Measurements from ENCODE around the gene PPM1K.

PPM1K gene

DNA sequence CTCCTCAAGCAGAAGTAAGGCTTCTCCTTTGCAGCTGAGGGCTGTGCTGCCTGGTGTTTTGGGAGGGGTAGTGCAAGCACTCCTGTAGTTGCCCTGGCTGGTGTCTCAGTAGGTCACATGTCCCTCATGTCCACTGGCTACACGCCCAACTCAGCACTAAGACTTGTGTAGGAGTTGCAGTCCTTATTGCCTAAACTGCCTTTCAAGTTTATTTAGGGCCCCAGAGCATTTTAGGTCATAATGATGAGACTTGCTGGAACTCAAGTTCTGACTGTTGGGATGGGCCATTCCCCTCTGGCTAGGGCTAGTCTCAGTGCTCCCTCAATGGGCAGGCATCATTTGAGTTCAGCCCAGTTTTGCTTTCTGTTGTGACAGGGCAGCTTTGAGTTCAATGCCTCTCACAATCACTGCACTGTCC is 44.1 kb downstream of the PPM1K start:
- Histone ChIP-seq H3K9me3 (ENCODE audit: insufficient read depth, low read length) (no peaks in the 10 kb centered on the region), H3K27me3 (ENCODE audit: low read length) (no peaks in the 10 kb centered on the region), H3K27ac (ENCODE audit: low read depth, low read length) (no peak overlapping the region)

DNA sequence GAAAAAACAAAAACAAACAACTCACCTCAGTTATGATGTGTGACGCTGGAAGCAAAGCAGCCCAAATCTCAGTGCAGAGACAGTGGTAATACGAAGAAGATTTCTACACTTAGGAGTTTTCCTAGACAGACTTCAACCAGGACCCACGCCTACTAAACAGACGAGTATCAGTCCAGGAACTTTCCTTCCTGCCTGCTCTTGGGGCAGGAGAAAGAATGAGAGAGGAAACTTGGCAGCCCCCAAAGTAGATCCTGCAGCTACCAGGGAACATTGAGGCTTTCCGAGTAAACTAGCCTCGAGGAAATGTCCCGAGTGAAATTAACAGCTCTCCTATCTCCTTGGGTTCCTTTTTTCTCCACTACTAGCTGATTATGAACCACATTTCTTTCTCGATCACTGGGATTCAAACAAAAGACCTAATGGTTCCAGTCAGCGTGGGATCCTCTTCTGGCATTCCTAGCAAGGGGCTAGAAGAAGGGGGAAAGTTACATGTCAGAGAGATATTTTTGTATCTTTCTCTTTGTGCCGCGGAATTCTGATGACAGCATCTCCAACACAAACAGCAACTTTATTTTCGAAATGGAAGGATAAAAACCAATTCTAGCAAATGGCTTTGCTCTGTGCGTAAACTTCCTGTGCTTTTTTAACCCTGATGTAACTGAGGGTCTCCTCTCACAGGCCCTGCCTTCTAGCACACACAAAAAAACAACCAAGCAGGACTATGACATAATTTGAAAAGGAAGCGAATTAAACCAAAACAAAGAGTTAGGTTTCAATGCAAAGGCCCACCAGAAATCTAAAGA is 53.2 kb downstream of the PPM1K start:
- no peaks in the 10 kb centered on the region for H3K9me2 ChIP-seq (replicated peaks; ENCODE audit: insufficient read depth, low read length)
- H3K27me3 ChIP-seq (ENCODE audit: low read length), result no peaks in the 10 kb centered on the region
- no peak overlapping the region for H2AFZ ChIP-seq (ENCODE audit: low read depth, low read length, severe bottlenecking)
- H4K20me1 ChIP-seq (ENCODE audit: low read depth, low read length), result no peaks in the 10 kb centered on the region
- H3K36me3 ChIP-seq (ENCODE audit: low read length), result no peaks in the 10 kb centered on the region
- no peaks in the 10 kb centered on the region for H3K79me2 ChIP-seq (ENCODE audit: insufficient read depth, low read length)
- H3K9ac ChIP-seq (ENCODE audit: low read length), result no peak overlapping the region
- H3K27ac ChIP-seq (ENCODE audit: low read depth, low read length), result no peak overlapping the region
- H3F3A ChIP-seq (ENCODE audit: insufficient read depth), result no peaks in the 10 kb centered on the region
- no peak overlapping the region for H3K4me2 ChIP-seq (ENCODE audit: low read depth, low read length, poor library complexity, severe bottlenecking)
- TF ChIP-seq, protein P1, sequence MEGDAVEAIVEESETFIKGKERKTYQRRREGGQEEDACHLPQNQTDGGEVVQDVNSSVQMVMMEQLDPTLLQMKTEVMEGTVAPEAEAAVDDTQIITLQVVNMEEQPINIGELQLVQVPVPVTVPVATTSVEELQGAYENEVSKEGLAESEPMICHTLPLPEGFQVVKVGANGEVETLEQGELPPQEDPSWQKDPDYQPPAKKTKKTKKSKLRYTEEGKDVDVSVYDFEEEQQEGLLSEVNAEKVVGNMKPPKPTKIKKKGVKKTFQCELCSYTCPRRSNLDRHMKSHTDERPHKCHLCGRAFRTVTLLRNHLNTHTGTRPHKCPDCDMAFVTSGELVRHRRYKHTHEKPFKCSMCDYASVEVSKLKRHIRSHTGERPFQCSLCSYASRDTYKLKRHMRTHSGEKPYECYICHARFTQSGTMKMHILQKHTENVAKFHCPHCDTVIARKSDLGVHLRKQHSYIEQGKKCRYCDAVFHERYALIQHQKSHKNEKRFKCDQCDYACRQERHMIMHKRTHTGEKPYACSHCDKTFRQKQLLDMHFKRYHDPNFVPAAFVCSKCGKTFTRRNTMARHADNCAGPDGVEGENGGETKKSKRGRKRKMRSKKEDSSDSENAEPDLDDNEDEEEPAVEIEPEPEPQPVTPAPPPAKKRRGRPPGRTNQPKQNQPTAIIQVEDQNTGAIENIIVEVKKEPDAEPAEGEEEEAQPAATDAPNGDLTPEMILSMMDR (IDR thresholded peaks at IDR 0.05; ENCODE audit: insufficient read depth, low read length, poor library complexity, severe bottlenecking), result no peak
- TF ChIP-seq EZH2phosphoT487 (conservative IDR thresholded peaks at IDR 0.05; ENCODE audit: low read length), result no peak
- no peaks in the 10 kb centered on the region for H3K9me3 ChIP-seq (ENCODE audit: insufficient read depth, low read length)
- no peak overlapping the region for H3K4me3 ChIP-seq (ENCODE audit: insufficient read depth, low read length, poor library complexity, severe bottlenecking)

More for the DNA sequence above, 44.1 kb downstream of the PPM1K start:
- Histone ChIP-seq H3K79me2 (ENCODE audit: insufficient read depth, low read length) (no peaks in the 10 kb centered on the region), H3K4me2 (ENCODE audit: low read depth, low read length, poor library complexity, severe bottlenecking) (no peak overlapping the region), H3K4me3 (ENCODE audit: insufficient read depth, low read length, poor library complexity, severe bottlenecking) (no peak overlapping the region), H3K36me3 (ENCODE audit: low read length) (no peaks in the 10 kb centered on the region), H4K20me1 (ENCODE audit: low read depth, low read length) (no peaks in the 10 kb centered on the region), H2AFZ (ENCODE audit: low read depth, low read length, severe bottlenecking) (no peak overlapping the region), H3F3A (ENCODE audit: insufficient read depth) (no peaks in the 10 kb centered on the region), H3K9ac (ENCODE audit: low read length) (no peak overlapping the region), H3K9me2 (replicated peaks; ENCODE audit: insufficient read depth, low read length) (no peaks in the 10 kb centered on the region)
- TF ChIP-seq, protein P1 (IDR thresholded peaks at IDR 0.05; ENCODE audit: insufficient read depth, low read length, poor library complexity, severe bottlenecking), result no peak
- no peak for TF ChIP-seq EZH2phosphoT487 (conservative IDR thresholded peaks at IDR 0.05; ENCODE audit: low read length)

DNA sequence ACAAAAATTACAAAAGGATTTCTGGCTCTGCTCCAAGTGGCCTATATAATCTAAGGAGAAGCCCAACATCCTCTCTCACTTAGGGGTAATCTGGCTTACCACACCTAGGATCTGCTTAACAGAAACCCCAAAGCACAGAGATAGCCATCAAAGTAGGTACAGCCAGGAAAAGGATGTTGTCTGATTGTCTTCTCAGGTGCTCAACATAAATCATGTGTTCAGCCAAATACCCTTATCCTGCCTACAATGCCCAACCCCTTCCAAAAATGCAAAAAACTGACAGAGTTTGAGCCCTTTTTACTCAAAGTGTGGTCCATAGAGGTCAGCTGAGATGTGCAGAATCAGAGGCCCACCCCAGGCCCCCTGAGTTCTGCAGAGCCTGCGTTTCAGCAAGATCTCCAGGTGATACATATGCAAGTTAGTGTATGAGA is 53.9 kb downstream of the PPM1K start:
- H3K79me2 ChIP-seq (ENCODE audit: insufficient read depth, low read length), result no peaks in the 10 kb centered on the region
- H3K4me3 ChIP-seq (ENCODE audit: insufficient read depth, low read length, poor library complexity, severe bottlenecking), result no peak overlapping the region
- H3K27ac ChIP-seq (ENCODE audit: low read depth, low read length), result no peak overlapping the region
- H2AFZ ChIP-seq (ENCODE audit: low read depth, low read length, severe bottlenecking), result no peak overlapping the region
- no peak overlapping the region for H3K4me2 ChIP-seq (ENCODE audit: low read depth, low read length, poor library complexity, severe bottlenecking)
- H3K9me2 ChIP-seq (replicated peaks; ENCODE audit: insufficient read depth, low read length), result no peaks in the 10 kb centered on the region
- no peaks in the 10 kb centered on the region for H4K20me1 ChIP-seq (ENCODE audit: low read depth, low read length)
- no peaks in the 10 kb centered on the region for H3K9me3 ChIP-seq (ENCODE audit: insufficient read depth, low read length)
- no peaks in the 10 kb centered on the region for H3K27me3 ChIP-seq (ENCODE audit: low read length)
- TF ChIP-seq, protein P1 (IDR thresholded peaks at IDR 0.05; ENCODE audit: insufficient read depth, low read length, poor library complexity, severe bottlenecking), result no peak
- TF ChIP-seq EZH2phosphoT487 (conservative IDR thresholded peaks at IDR 0.05; ENCODE audit: low read length), result no peak
- H3F3A ChIP-seq (ENCODE audit: insufficient read depth), result no peaks in the 10 kb centered on the region
- no peak overlapping the region for H3K9ac ChIP-seq (ENCODE audit: low read length)
- no peaks in the 10 kb centered on the region for H3K36me3 ChIP-seq (ENCODE audit: low read length)

All from SU-DHL-6 (cell line).